GM13976 (cell line): ENCODE measurements around the gene TNS1.

ENCODE experiments used
- DNase-seq: peaks from one replicate; pipeline ENCODE4 v3.0.0; 2012; ENCODE audit warnings: low spot score
- CTCF ChIP-seq: IDR thresholded peaks from 2 replicates; pipeline ENCODE4 v1.5.1; 2012; ENCODE audit warnings: borderline replicate concordance, mild to moderate bottlenecking; ENCODE audit not compliant: insufficient read depth; ENCODE audit errors: extremely low read depth, missing control alignments, control extremely low read depth
- in situ Hi-C: fragments of 300-500 bp; cut with MboI; formaldehyde crosslinking; loops from one replicate; pipeline ENCODE4 v1.12.0; 2022; ENCODE audit warnings: low sequenced_read_pairs, mixed read lengths, inconsistent platforms; ENCODE audit not compliant: unreplicated experiment

TNS1 gene

GRCh38 chr2:217931846-217932560 is 70.8 kb downstream of the TNS1 start:
- TF ChIP-seq CTCF, result no peak
- no peak for DNase-seq
- in situ Hi-C loops, result no loop called here

- DNase-seq, result no peak
- in situ Hi-C loops, result no loop called here
- no peak for TF ChIP-seq CTCF
Observed at GRCh38 chr2:217930761-217931563, 71.8 kb downstream of the TNS1 start.

GRCh38 chr2:217929757-217930707 is 72.8 kb downstream of the TNS1 start:
- in situ Hi-C loops, result no loop called here
- no peak for DNase-seq
- no peak for TF ChIP-seq CTCF

GRCh38 chr2:217929272-217929671 is 73.5 kb downstream of the TNS1 start:
- TF ChIP-seq CTCF, result no peak
- DNase-seq, result no peak
- in situ Hi-C loops, result no loop called here

- no peak for TF ChIP-seq CTCF
- no peak for DNase-seq
- in situ Hi-C loops, result no loop called here
Observed at GRCh38 chr2:217928324-217929181, 74.2 kb downstream of the TNS1 start.
